Keratinocyte (primary cell): ENCODE data around the gene AGPAT2. TPM values are rescaled to one million over a fixed set of nuclear protein-coding genes. Genes with fewer than 3 reads are reported as not detected.
"Not testable (repeated sequence)": the region's sequence is repeated elsewhere in the genome, so short reads cannot be mapped to it uniquely, and the experiment has no call there.

Experiments used
- DNase-seq: peaks from one replicate; pipeline ENCODE4 v3.0.0-alpha.2; 2011; ENCODE audit warnings: low read depth, missing footprints, low spot score
- FAIRE-seq: peaks from 2 replicates; lab custom pipeline; 2011; peaks lifted over from hg19 to GRCh38; lab: Jason Lieb, UNC
- H2AFZ ChIP-seq: 2 replicates; pipeline ENCODE4 v1.6.0; 2012; ENCODE audit warnings: low read length, control low read depth, inconsistent platforms; ENCODE audit not compliant: control insufficient read depth
- H3K27ac ChIP-seq: 2 replicates; pipeline ENCODE4 v1.5.1; 2011; ENCODE audit warnings: low read length; ENCODE audit not compliant: control insufficient read depth, insufficient read depth
- H3K27me3 ChIP-seq: 3 replicates; pipeline ENCODE4 v1.6.0; 2011; ENCODE audit warnings: low read length; ENCODE audit not compliant: control insufficient read depth, insufficient read depth; ENCODE audit errors: extremely low read depth
- H3K36me3 ChIP-seq, 2 experiments: 2 replicates in 1 of 2; 3 replicates in 1 of 2; pipeline ENCODE4 v1.5.1; 2011; ENCODE audit warnings: low read length in 2 of 2, mild to moderate bottlenecking in 1 of 2; ENCODE audit not compliant: control insufficient read depth in 2 of 2, insufficient read depth in 2 of 2; ENCODE audit errors: extremely low read depth in 1 of 2
- H3K4me1 ChIP-seq: 3 replicates; pipeline ENCODE4 v1.5.1; 2011; ENCODE audit warnings: low read length; ENCODE audit not compliant: control insufficient read depth, insufficient read depth; ENCODE audit errors: extremely low read depth
- H3K4me2 ChIP-seq: 3 replicates; pipeline ENCODE4 v1.6.0; 2011; ENCODE audit warnings: low read depth, low read length; ENCODE audit not compliant: control insufficient read depth, insufficient read depth; ENCODE audit errors: extremely low read depth
- H3K4me3 ChIP-seq, 3 experiments: fragments of 200-600 bp in 1 of 3; sonication (generic) in 1 of 3; 2 replicates in 2 of 3; 3 replicates in 1 of 3; pipeline ENCODE4 v1.5.1; 2011 to 2016; ENCODE audit warnings: low read length in 3 of 3, mild to moderate bottlenecking in 3 of 3, control low read depth in 2 of 3, inconsistent platforms in 1 of 3, low read depth in 1 of 3, mixed read lengths in 1 of 3, mixed run types in 1 of 3, moderate library complexity in 1 of 3; ENCODE audit not compliant: control insufficient read depth in 2 of 3, insufficient read depth in 2 of 3; ENCODE audit errors: extremely low read depth in 1 of 3
- H3K79me2 ChIP-seq: 2 replicates; pipeline ENCODE4 v1.6.0; 2012; ENCODE audit warnings: low read length; ENCODE audit not compliant: control insufficient read depth, insufficient read depth
- H3K9ac ChIP-seq: 3 replicates; pipeline ENCODE4 v1.6.0; 2011; ENCODE audit warnings: low read length; ENCODE audit not compliant: control insufficient read depth, insufficient read depth; ENCODE audit errors: extremely low read depth
- H3K9me1 ChIP-seq: 3 replicates; pipeline ENCODE4 v1.6.0; 2011; ENCODE audit warnings: low read length; ENCODE audit not compliant: control insufficient read depth, insufficient read depth; ENCODE audit errors: extremely low read depth
- H3K9me3 ChIP-seq: 2 replicates; pipeline ENCODE4 v1.5.1; 2012; ENCODE audit warnings: low read depth, low read length; ENCODE audit not compliant: control insufficient read depth
- H4K20me1 ChIP-seq: 3 replicates; pipeline ENCODE4 v1.6.0; 2011; ENCODE audit warnings: low read length; ENCODE audit not compliant: control insufficient read depth, insufficient read depth; ENCODE audit errors: extremely low read depth
- CTCF ChIP-seq, 3 experiments: IDR thresholded peaks in 1 of 3; conservative IDR thresholded peaks in 1 of 3; optimal IDR thresholded peaks in 1 of 3; 2 replicates in 2 of 3; 3 replicates in 1 of 3; pipeline versions ENCODE3 to v1.5.1; 2011; ENCODE audit warnings: low read length in 3 of 3, mild to moderate bottlenecking in 3 of 3, moderate library complexity in 2 of 3, control low read depth in 1 of 3, inconsistent platforms in 1 of 3; ENCODE audit not compliant: insufficient read depth in 2 of 3; ENCODE audit errors: extremely low read depth in 1 of 3
- EZH2 ChIP-seq: IDR thresholded peaks from one replicate; pipeline ENCODE4 v1.6.1; 2012; ENCODE audit warnings: inconsistent platforms, mild to moderate bottlenecking, low read length, moderate library complexity
- dilution Hi-C: fragments of 300-500 bp; cut with MboI; formaldehyde crosslinking; loops from one replicate; pipeline ENCODE4 v1.7.0; 2020; ENCODE audit warnings: low sequenced_read_pairs; ENCODE audit not compliant: extremely low pct_ligation_motif_present
- polyA plus RNA-seq, 5 experiments: library from polyadenylated mRNA; depleted of rRNA in 3 of 5; stranded (reverse) in 3 of 5; stranded (forward) in 1 of 5; unstranded in 1 of 5; fragments of >200 nt; gene quantifications; 1 replicate in 1 of 5; 2 replicates in 3 of 5; 3 replicates in 1 of 5; pipeline versions ENCODE4 v1.2.1 to v1.2.3, GENCODE V29; 2011 to 2012; ENCODE audit warnings: missing spikeins in 2 of 5, low read depth in 1 of 5, low replicate concordance in 1 of 5

The AGPAT2 gene
- polyA plus RNA-seq, 1 donor (not counting 4 experiments of a cell fraction or from before 2014, with no cell fraction given): 26.5 TPM

- Histone ChIP-seq H2AFZ (no peak overlapping the region), H3K27me3 (peaks cover 19% of the 10 kb centered on the region), H3K4me1 (no peaks in the 10 kb centered on the region), H3K4me2 (no peak overlapping the region), H3K9me1 (no peaks in the 10 kb centered on the region), H4K20me1 (no peaks in the 10 kb centered on the region), H3K4me3 (no peak overlapping the region), H3K79me2 (no peaks in the 10 kb centered on the region), H3K36me3 (no peaks in the 10 kb centered on the region), H3K9ac (no peak overlapping the region), H3K27ac (no peak overlapping the region), H3K9me3 (no peaks in the 10 kb centered on the region)
- DNase-seq (no peak), FAIRE-seq (no peak)
- dilution Hi-C loops: no loop called here
- peak; percentile 68 for TF ChIP-seq EZH2
- no peak for TF ChIP-seq CTCF (optimal IDR thresholded peaks at IDR 0.05 in 1 of 3, IDR thresholded peaks at IDR 0.05 in 1 of 3, conservative IDR thresholded peaks at IDR 0.05 in 1 of 3; ENCODE audit: extremely low read depth in 1 of 3, insufficient read depth in 2 of 3, low read length in 3 of 3)
Observed at GRCh38 chr9:136712690-136713544, 25.7 kb upstream of the AGPAT2 start.

- FAIRE-seq (no peak), DNase-seq (no peak)
- Histone ChIP-seq H3K79me2 (no peaks in the 10 kb centered on the region), H3K9me3 (no peaks in the 10 kb centered on the region), H3K36me3 (no peaks in the 10 kb centered on the region), H4K20me1 (no peaks in the 10 kb centered on the region), H3K27me3 (peaks cover 23% of the 10 kb centered on the region), H3K9ac (no peak within 1 kb of the TSS), H3K9me1 (no peaks in the 10 kb centered on the region), H3K27ac (no peak within 1 kb of the TSS), H2AFZ (no peak within 1 kb of the TSS), H3K4me2 (no peak within 1 kb of the TSS), H3K4me3 (peak within 1 kb of the TSS in 1 of 3 experiments; percentile 12), H3K4me1 (no peaks in the 10 kb centered on the region)
- dilution Hi-C loops: no loop called here
- TF ChIP-seq EZH2: peak; percentile 90
- no peak for TF ChIP-seq CTCF (optimal IDR thresholded peaks at IDR 0.05 in 1 of 3, IDR thresholded peaks at IDR 0.05 in 1 of 3, conservative IDR thresholded peaks at IDR 0.05 in 1 of 3; ENCODE audit: extremely low read depth in 1 of 3, insufficient read depth in 2 of 3, low read length in 3 of 3)
Observed at GRCh38 chr9:136711751-136712689, 24.8 kb upstream of the AGPAT2 start, which contains the start of gene DIPK1B. TSS of gene DIPK1B (plus strand) at chr9:136712572. CDS start at chr9:136712666, 94 bp downstream.

- FAIRE-seq, H3K9me1 ChIP-seq, H4K20me1 ChIP-seq, H2AFZ ChIP-seq, DNase-seq, H3K9ac ChIP-seq, H3K36me3 ChIP-seq, H3K4me2 ChIP-seq, H3K27ac ChIP-seq, dilution Hi-C loops, H3K4me3 ChIP-seq, H3K9me3 ChIP-seq, H3K4me1 ChIP-seq, H3K79me2 ChIP-seq: not testable (repeated sequence)
- peaks cover 24% of the 10 kb centered on the region for H3K27me3 ChIP-seq
Observed at GRCh38 chr9:136711219-136711648, 24.0 kb upstream of the AGPAT2 start.
